GM21528 (cell line): Measurements from ENCODE around the gene ZFYVE28.

Experiments
- ATAC-seq: cut with Tn5 transposase; IDR thresholded peaks from one replicate; pipeline ENCODE4 v1.9.1; 2021; ENCODE audit warnings: mild to moderate bottlenecking, moderate library complexity; ENCODE audit not compliant: unreplicated experiment, low FRiP score

ZFYVE28 gene

DNA sequence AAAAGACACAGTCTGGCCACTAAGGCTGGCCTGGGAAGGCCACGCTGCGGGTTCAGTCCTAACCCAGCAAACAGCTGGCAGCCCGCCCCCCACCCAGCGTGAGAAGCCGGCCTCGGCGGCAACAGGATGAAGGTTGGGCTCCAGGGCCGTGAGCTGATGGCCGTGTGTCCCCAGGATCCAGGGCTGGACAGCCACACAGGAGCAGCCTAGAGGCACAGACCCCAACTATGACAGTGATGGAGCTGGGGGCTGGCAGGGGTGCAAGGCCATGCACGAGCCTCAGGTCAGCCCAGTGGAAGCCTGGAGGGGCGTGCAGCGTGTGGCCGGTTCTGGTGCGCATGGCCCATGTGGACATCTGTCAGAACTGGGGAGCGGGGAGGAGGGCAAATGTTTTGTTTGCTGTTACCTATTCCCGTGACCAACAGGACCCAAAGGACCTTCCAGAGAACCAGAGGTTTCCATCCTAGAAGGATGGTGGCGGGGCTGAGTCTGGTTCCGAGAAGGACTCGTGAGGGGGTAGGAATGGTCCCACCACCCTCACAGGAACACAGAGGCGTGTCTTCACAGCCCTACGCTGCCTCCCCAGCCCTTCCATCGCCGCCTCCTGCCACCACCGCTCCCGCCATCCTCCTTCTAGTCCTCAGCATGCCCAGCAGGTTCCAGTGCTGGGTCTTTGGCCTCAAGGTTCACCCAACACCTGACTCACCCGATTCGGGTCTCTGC lies 46.5 kb downstream of the ZFYVE28 start:
- no peak for ATAC-seq

DNA sequence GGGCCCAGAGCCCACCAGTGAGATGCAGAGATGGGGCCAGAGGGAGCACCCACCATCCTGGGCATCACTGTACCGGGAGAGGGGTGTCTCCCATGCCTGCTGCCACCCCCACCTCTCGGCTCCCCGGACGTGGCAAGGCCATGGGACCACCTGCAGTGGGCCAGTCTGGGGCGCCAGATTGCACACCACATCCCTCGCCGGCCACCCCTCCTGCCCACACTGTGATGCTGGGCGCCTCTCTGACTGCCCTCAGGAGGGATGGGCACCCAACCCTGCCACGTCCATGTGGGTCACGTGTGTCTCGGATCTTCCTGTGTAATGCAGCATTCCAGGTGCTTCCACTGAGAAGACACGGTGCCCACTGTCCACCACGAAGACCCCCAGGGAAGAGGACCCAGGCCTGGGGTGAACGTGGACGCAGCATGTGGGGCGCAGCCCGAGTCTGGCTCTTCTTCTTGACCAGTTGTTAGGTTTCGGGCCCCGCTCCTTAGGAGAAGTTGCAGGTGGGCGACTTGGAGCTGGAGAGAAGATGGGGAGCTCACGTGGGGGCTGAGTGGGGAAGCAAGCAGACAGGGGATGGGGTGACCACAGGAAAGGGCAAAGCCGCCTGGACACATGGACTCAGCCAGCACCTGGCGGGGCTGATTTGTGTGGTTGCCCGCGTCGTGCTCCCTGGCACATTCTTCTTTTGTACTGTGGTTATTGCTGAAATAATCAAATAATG lies 47.7 kb downstream of the ZFYVE28 start:
- ATAC-seq = no peak

GRCh38 chr4:2368746-2369437 lies 49.6 kb downstream of the ZFYVE28 start:
- ATAC-seq = no peak

DNA sequence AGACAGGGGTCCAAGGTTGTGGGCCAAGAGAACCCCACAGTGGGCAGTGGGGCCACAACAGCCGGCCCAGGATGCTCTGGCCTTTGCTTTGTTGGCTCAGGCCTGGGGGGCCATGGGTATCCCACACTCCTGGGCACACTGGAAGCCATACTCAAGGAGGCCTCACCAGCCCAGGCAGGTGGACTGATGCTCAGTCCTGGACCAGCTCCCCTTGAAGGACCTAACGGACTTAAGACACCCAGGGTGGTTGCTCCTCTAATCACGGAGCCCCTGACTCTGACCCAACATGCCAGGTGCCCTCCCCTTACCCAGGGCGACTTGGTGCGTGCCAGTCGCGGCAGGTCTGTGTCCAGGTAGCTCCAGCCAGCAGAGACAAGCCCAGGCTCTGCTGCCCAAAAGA lies 50.8 kb downstream of the ZFYVE28 start:
- no peak for ATAC-seq

DNA sequence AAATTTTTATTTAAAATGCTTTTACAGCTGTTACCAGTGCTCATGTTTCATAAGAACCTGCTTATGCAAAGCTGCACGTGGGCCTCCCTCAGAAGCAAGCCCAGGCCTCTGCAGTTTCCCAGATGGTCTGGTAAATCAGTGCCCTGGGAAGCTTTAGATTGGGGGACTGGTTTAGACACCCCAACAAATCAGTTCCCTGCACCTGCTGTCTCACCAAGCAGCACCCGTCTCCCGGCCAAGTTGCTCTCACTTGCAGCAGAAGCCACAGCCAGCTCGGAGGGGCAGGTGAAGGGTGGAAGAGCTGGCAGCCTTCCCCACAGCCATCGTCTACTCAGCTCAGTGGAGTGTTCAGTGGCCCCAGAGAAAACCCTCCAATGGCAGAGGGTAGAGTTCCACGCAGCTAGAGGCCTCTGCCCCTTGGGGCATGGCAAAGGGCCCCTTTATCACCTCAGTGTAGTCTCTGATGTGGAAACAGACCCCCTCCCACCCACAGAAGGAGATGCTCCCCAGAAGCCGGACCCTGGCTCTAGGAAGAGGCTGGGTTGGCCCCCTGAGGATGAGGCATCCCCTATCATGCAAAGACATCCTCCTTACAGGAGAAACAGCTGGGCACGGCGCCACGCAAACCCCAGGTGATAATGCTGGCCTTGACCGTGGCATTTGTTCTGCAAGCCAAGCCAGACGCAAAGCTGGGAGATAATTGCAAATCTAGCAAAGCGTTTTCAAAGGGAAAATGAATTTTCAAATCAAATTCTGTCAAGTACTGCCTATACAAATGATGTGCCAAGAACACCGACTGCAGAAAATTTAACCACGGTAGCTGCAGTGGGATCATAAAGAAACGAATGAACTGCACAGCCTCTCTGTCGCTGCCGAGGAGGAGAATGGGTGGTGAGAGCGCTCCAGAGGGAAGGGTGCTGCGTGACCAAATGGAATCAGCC lies 51.9 kb downstream of the ZFYVE28 start:
- ATAC-seq = no peak

DNA sequence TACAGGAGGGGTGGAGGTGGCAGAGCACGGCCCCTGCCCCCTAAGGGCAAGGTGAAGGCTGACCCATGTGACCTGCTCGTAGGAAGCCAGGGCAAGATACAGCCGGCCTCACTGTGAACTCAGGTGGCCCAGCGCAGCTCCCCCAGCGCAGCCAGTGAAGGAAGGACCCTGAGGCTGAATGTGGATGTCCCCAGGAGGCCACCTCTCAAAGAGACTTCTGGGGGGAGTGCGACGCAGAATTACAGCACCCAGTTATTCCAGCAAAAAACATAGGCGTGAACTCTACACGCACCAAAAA lies 52.6 kb downstream of the ZFYVE28 start:
- no peak for ATAC-seq

- ATAC-seq = no peak
Measured at GRCh38 chr4:2365054-2365912, 53.2 kb downstream of the ZFYVE28 start.

GRCh38 chr4:2364654-2365053 lies 53.8 kb downstream of the ZFYVE28 start:
- ATAC-seq = no peak

DNA sequence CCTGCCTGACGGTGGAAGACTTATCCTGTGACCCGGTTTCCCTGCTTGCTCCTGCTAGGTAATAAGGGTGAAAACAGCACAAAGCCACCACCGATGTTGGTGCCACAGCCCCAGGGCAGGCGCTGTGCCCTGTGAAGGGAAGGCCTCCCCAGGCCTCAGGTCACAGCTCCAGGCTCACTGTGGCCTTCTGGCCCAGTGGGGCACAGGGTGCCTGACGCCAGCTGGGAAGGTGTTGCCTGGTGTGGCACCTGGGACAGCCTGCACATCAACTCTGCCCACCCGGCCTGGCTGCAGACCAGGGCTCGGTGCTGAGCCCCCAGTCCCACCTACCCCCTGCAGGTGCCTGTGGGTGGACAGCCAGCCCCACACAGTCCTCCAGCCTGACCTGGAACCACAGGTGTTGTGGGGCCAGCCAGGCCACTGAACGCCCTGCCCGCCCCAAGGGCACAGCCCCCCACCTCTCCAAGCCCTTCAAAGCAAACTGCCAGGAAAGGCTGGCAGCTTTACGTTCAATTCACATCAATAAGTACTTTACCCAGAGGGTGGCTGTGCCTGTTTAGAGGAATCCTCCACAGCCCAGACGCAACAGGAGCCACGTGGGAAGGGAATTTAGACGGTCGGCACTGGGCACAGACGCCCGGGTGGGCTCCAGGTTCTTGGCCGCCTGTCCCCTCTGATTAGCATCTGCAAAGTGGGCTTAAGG lies 54.3 kb downstream of the ZFYVE28 start:
- no peak for ATAC-seq

- no peak for ATAC-seq
Measured at GRCh38 chr4:2363056-2363721, 55.3 kb downstream of the ZFYVE28 start.

DNA sequence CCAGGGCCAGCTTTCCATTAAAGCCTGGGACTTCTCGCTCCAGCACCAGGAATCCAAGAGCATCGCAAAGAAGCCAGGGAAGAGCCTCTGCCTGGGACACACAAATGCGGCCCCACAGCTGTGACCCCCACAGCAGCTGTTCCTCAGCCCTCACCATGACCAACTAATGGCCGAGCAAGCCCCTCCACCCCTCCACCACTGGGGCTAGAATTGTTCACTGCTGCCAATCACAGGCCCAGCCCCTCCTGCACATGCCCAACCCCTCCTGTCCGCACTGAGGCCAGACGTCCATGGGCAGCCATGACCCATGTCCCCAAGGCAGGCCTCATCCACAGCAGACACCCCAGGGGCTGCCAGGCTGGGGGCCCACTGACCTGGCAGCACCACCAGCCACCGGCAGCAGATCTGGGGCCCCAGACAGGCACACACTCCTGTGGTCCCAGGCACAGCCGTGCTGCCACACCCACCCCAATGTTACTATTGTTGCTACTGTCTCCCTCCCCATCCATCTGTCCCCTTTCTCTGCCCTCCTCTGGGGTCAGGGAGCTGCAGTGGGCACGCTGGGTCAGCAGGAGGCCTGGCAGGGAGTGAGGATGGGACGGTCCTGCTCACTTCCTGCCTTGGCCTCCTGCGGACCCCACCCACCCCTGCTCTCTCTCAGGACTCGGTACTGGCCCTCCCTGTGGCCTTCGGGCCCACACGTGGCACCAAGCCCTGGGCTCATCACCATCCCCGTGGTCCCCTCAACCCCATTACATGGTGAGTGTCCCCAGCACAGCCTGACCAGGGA lies 56.0 kb downstream of the ZFYVE28 start:
- no peak for ATAC-seq

GRCh38 chr4:2361366-2362265 lies 56.8 kb downstream of the ZFYVE28 start:
- no peak for ATAC-seq

- ATAC-seq = no peak
Measured at GRCh38 chr4:2360396-2360730, 58.1 kb downstream of the ZFYVE28 start.

DNA sequence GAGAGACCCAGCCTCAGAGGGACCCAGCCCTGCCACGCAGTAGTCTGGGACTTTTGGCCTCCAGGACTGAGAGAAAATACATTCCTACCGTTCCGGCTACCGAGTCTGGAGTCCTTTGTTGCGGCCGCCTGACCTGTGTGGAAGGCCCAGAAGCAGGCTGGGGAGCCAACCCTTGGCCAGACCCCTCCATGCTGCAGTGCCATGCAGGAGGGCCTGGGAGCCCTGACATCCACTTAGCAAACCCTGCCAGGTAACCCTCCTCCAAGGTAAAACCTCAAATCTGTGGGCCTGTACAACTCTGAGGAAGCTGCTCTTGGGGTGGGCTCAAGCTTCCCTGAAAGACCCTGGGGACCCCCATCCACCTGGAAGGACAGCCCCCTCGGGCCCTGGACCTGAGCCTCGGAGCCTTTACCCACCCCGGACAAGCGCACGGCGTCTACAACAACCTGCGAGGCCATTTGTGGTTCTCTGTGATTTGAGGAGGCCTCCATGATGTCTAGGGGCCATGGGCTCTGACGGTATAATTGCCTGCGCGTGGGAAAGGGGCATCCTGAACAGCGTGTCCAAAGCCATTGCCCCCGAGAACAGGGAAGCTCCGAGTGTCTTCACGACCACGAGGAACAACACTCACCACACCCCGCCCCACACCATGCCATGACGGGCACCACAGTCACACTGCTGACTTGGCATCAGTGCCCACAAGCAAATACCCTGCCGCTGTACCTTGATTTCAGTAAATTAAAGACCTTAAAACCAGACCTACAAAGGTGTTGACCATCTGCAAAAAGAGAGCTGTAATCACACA lies 58.7 kb downstream of the ZFYVE28 start:
- no peak for ATAC-seq

DNA sequence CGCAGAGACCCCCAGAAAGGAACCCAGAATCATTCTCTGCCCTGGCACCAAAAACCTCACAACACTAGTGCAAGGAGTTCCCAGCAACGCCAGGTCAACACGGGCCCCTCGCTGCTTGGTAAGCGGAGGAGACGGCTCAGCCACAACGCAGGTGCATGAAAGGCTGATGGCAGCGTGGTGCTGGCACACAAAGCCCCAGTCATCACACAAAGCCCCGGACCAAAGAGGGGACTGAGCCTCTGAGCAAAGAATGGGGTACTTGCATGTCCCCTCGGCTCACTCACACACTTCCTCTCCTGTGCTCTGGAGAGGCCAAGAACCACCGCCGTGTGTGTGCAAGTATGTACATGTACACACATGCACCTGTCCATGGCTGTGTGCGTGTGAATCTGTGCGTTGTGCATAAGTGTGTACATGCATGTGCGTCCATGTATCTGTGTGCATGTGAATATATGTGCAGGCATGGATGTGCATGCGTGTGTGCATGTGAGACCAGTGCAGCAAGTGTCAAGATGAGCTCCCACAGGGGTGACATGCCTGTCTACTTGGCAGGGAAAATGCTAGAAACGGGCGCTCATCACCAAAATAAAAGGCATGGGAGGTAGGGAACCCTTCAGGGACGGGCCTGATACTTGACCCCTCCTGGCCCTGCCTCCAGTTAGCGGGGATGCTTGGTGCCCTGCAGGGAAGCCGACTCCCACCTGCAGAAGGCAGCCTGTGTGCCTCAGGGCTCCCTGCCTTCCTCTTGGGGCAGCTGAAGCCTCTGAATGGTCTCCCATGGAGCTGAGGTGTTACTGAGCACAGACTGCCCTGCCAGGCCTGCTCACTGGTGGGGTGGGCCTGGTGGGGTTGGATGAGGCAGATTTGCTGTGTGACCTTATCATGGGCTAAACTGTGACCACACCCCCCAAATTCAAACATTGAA lies 60.4 kb downstream of the ZFYVE28 start:
- no peak for ATAC-seq
